HEK293 (cell line): ENCODE results near the gene BDNF.

Experiments used
- KLF9 ChIP-seq: fragments of 450-650 bp; formaldehyde crosslinking; IDR thresholded peaks from 2 replicates; pipeline ENCODE4 v1.5.1; 2016; ENCODE audit warnings: missing biosample characterization, missing genetic modification characterization, low read depth
- MZF1 ChIP-seq: fragments of 450-650 bp; formaldehyde crosslinking; IDR thresholded peaks from 2 replicates; pipeline ENCODE4 v1.5.1; 2017; ENCODE audit warnings: missing biosample characterization, missing genetic modification characterization, borderline replicate concordance
- ZFHX2 ChIP-seq: fragments of 450-650 bp; formaldehyde crosslinking; conservative IDR thresholded peaks from 2 replicates; pipeline ENCODE4 v1.5.1; 2016; ENCODE audit warnings: missing biosample characterization, missing genetic modification characterization
- ZNF184 ChIP-seq: fragments of 450-650 bp; IDR thresholded peaks from 2 replicates; pipeline ENCODE4 v1.5.1; 2018; ENCODE audit warnings: missing biosample characterization, mild to moderate bottlenecking, missing genetic modification characterization
- ZNF24 ChIP-seq: fragments of 450-650 bp; formaldehyde crosslinking; IDR thresholded peaks from 2 replicates; pipeline ENCODE4 v1.5.1; 2016; ENCODE audit warnings: missing biosample characterization, missing genetic modification characterization
- ZNF423 ChIP-seq: fragments of 450-650 bp; formaldehyde crosslinking; IDR thresholded peaks from 2 replicates; pipeline ENCODE4 v1.5.1; 2016; ENCODE audit warnings: missing biosample characterization, missing genetic modification characterization
- ZNF664 ChIP-seq: fragments of 450-650 bp; formaldehyde crosslinking; IDR thresholded peaks from 2 replicates; pipeline ENCODE4 v1.5.1; 2016; ENCODE audit warnings: missing biosample characterization, missing genetic modification characterization
- ZNF837 ChIP-seq: fragments of 450-650 bp; formaldehyde crosslinking; IDR thresholded peaks from 2 replicates; pipeline ENCODE4 v1.5.1; 2016; ENCODE audit warnings: missing biosample characterization, missing genetic modification characterization
- TF ChIP-seq, protein P1 (sequence below): fragments of 450-650 bp; formaldehyde crosslinking; IDR thresholded peaks from 2 replicates; pipeline ENCODE4 v1.5.1; 2016; ENCODE audit warnings: missing biosample characterization, missing genetic modification characterization
- TF ChIP-seq, protein P2 (sequence below): fragments of 450-650 bp; formaldehyde crosslinking; IDR thresholded peaks from 2 replicates; pipeline ENCODE4 v1.5.1; 2016; ENCODE audit warnings: missing biosample characterization, missing genetic modification characterization
- TF ChIP-seq, protein P3 (sequence below): fragments of 450-650 bp; formaldehyde crosslinking; IDR thresholded peaks from 2 replicates; pipeline ENCODE4 v1.5.1; 2016; ENCODE audit warnings: missing biosample characterization, missing genetic modification characterization
- TF ChIP-seq, protein P4 (sequence below): fragments of 450-650 bp; formaldehyde crosslinking; IDR thresholded peaks from 2 replicates; pipeline ENCODE4 v1.5.1; 2016; ENCODE audit warnings: missing biosample characterization, missing genetic modification characterization, borderline replicate concordance
- TF ChIP-seq, protein P5 (sequence below): fragments of 450-650 bp; formaldehyde crosslinking; IDR thresholded peaks from 2 replicates; pipeline ENCODE4 v1.5.1; 2016; ENCODE audit warnings: missing biosample characterization, missing genetic modification characterization
- TF ChIP-seq, protein P6 (sequence below): fragments of 450-650 bp; formaldehyde crosslinking; IDR thresholded peaks from 2 replicates; pipeline ENCODE4 v1.5.1; 2017; ENCODE audit warnings: missing biosample characterization, missing genetic modification characterization

DNA sequence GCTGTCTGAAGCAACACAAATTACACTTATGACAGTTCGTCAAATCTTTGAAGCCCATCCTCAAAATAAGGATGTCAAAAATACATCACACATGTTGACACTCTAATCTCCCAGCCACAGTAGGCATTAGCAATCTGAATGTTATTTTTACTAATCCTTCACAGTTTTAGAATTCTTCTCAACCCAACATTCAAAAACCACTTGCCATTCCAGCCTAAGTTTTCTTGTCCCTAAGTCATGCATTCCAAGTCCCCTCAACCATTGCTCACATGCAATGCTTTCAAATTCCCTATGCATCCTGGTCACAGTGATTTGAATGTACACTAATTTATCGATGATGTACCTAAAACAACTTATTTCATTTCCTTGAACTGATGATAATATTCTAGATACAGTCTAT is 7.5 kb downstream of the BDNF start:
- TF ChIP-seq ZNF423 (tag by site-specific recombination) (no peak), ZNF664 (tag by site-specific recombination) (no peak), ZNF837 (no peak), ZNF184 (tag by site-specific recombination) (no peak), MZF1 (no peak), ZNF24 (tag by site-specific recombination) (no peak), KLF9 (tag by site-specific recombination) (no peak), ZFHX2 (tag by site-specific recombination) (no peak)
- TF ChIP-seq, protein P1, sequence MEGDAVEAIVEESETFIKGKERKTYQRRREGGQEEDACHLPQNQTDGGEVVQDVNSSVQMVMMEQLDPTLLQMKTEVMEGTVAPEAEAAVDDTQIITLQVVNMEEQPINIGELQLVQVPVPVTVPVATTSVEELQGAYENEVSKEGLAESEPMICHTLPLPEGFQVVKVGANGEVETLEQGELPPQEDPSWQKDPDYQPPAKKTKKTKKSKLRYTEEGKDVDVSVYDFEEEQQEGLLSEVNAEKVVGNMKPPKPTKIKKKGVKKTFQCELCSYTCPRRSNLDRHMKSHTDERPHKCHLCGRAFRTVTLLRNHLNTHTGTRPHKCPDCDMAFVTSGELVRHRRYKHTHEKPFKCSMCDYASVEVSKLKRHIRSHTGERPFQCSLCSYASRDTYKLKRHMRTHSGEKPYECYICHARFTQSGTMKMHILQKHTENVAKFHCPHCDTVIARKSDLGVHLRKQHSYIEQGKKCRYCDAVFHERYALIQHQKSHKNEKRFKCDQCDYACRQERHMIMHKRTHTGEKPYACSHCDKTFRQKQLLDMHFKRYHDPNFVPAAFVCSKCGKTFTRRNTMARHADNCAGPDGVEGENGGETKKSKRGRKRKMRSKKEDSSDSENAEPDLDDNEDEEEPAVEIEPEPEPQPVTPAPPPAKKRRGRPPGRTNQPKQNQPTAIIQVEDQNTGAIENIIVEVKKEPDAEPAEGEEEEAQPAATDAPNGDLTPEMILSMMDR (tag by site-specific recombination), result no peak
- TF ChIP-seq, protein P2, sequence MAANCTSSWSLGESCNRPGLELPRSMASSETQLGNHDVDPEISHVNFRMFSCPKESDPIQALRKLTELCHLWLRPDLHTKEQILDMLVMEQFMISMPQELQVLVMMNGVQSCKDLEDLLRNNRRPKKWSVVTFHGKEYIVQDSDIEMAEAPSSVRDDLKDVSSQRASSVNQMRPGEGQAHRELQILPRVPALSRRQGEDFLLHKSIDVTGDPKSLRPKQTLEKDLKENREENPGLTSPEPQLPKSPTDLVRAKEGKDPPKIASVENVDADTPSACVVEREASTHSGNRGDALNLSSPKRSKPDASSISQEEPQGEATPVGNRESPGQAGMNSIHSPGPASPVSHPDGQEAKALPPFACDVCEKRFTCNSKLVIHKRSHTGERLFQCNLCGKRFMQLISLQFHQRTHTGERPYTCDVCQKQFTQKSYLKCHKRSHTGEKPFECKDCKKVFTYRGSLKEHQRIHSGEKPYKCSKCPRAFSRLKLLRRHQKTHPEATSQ, result no peak
- TF ChIP-seq, protein P3, sequence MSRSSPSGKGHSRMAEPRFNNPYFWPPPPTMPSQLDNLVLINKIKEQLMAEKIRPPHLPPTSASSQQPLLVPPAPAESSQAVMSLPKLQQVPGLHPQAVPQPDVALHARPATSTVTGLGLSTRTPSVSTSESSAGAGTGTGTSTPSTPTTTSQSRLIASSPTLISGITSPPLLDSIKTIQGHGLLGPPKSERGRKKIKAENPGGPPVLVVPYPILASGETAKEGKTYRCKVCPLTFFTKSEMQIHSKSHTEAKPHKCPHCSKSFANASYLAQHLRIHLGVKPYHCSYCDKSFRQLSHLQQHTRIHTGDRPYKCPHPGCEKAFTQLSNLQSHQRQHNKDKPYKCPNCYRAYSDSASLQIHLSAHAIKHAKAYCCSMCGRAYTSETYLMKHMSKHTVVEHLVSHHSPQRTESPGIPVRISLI (tag by site-specific recombination), result no peak
- TF ChIP-seq, protein P4, sequence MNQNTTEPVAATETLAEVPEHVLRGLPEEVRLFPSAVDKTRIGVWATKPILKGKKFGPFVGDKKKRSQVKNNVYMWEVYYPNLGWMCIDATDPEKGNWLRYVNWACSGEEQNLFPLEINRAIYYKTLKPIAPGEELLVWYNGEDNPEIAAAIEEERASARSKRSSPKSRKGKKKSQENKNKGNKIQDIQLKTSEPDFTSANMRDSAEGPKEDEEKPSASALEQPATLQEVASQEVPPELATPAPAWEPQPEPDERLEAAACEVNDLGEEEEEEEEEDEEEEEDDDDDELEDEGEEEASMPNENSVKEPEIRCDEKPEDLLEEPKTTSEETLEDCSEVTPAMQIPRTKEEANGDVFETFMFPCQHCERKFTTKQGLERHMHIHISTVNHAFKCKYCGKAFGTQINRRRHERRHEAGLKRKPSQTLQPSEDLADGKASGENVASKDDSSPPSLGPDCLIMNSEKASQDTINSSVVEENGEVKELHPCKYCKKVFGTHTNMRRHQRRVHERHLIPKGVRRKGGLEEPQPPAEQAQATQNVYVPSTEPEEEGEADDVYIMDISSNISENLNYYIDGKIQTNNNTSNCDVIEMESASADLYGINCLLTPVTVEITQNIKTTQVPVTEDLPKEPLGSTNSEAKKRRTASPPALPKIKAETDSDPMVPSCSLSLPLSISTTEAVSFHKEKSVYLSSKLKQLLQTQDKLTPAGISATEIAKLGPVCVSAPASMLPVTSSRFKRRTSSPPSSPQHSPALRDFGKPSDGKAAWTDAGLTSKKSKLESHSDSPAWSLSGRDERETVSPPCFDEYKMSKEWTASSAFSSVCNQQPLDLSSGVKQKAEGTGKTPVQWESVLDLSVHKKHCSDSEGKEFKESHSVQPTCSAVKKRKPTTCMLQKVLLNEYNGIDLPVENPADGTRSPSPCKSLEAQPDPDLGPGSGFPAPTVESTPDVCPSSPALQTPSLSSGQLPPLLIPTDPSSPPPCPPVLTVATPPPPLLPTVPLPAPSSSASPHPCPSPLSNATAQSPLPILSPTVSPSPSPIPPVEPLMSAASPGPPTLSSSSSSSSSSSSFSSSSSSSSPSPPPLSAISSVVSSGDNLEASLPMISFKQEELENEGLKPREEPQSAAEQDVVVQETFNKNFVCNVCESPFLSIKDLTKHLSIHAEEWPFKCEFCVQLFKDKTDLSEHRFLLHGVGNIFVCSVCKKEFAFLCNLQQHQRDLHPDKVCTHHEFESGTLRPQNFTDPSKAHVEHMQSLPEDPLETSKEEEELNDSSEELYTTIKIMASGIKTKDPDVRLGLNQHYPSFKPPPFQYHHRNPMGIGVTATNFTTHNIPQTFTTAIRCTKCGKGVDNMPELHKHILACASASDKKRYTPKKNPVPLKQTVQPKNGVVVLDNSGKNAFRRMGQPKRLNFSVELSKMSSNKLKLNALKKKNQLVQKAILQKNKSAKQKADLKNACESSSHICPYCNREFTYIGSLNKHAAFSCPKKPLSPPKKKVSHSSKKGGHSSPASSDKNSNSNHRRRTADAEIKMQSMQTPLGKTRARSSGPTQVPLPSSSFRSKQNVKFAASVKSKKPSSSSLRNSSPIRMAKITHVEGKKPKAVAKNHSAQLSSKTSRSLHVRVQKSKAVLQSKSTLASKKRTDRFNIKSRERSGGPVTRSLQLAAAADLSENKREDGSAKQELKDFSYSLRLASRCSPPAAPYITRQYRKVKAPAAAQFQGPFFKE (tag by site-specific recombination), result no peak
- TF ChIP-seq, protein P5, sequence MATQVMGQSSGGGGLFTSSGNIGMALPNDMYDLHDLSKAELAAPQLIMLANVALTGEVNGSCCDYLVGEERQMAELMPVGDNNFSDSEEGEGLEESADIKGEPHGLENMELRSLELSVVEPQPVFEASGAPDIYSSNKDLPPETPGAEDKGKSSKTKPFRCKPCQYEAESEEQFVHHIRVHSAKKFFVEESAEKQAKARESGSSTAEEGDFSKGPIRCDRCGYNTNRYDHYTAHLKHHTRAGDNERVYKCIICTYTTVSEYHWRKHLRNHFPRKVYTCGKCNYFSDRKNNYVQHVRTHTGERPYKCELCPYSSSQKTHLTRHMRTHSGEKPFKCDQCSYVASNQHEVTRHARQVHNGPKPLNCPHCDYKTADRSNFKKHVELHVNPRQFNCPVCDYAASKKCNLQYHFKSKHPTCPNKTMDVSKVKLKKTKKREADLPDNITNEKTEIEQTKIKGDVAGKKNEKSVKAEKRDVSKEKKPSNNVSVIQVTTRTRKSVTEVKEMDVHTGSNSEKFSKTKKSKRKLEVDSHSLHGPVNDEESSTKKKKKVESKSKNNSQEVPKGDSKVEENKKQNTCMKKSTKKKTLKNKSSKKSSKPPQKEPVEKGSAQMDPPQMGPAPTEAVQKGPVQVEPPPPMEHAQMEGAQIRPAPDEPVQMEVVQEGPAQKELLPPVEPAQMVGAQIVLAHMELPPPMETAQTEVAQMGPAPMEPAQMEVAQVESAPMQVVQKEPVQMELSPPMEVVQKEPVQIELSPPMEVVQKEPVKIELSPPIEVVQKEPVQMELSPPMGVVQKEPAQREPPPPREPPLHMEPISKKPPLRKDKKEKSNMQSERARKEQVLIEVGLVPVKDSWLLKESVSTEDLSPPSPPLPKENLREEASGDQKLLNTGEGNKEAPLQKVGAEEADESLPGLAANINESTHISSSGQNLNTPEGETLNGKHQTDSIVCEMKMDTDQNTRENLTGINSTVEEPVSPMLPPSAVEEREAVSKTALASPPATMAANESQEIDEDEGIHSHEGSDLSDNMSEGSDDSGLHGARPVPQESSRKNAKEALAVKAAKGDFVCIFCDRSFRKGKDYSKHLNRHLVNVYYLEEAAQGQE (tag by site-specific recombination), result no peak
- TF ChIP-seq, protein P6, sequence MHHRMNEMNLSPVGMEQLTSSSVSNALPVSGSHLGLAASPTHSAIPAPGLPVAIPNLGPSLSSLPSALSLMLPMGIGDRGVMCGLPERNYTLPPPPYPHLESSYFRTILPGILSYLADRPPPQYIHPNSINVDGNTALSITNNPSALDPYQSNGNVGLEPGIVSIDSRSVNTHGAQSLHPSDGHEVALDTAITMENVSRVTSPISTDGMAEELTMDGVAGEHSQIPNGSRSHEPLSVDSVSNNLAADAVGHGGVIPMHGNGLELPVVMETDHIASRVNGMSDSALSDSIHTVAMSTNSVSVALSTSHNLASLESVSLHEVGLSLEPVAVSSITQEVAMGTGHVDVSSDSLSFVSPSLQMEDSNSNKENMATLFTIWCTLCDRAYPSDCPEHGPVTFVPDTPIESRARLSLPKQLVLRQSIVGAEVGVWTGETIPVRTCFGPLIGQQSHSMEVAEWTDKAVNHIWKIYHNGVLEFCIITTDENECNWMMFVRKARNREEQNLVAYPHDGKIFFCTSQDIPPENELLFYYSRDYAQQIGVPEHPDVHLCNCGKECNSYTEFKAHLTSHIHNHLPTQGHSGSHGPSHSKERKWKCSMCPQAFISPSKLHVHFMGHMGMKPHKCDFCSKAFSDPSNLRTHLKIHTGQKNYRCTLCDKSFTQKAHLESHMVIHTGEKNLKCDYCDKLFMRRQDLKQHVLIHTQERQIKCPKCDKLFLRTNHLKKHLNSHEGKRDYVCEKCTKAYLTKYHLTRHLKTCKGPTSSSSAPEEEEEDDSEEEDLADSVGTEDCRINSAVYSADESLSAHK (tag by site-specific recombination), result no peak
